HG03460 (cell line): ENCODE measurements around the gene AP1G1.
"Not testable (repeated sequence)": the region's sequence is repeated elsewhere in the genome, so short reads cannot be mapped to it uniquely, and the experiment has no call there.

Experiments used
- ATAC-seq: cut with Tn5 transposase; IDR thresholded peaks from one replicate; pipeline ENCODE4 v1.9.1; 2021; ENCODE audit not compliant: unreplicated experiment

AP1G1 gene

GRCh38 chr16:71810155-71810530, 1.5 kb upstream of the AP1G1 start:
- not testable (repeated sequence) for ATAC-seq

DNA sequence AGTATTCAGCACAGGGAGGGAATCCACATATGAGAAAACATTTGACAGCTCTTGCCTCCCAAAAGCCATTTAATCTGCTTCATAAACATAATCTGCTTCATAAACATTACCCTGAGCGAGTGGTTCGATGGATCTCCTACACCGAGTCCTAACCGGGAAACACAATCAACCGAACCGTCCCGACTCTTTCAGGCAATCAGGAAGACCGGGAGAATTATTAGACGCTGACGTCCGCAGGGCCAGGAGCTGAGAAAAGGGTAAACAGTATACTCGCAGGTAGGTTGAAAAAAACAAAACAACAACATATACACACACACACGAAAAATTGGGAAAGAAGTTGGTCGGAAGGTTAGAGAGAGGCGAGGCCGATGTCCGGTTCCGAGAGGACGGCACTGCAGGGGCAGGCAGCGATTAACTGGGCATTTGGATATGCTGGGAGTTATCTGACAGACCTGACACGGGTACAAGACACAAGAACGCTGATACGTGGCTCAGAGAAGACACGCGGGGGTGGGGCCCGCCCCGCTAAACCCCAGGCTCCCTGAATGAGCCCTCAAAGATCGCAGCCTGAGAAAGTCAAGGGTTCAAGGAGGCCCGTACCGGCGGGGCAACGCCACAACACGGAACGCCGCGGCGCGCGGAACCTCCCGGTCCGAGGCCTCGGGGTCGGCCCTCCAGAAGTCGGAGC, 585 bp downstream of the AP1G1 start:
- ATAC-seq, result peak; percentile 25

DNA sequence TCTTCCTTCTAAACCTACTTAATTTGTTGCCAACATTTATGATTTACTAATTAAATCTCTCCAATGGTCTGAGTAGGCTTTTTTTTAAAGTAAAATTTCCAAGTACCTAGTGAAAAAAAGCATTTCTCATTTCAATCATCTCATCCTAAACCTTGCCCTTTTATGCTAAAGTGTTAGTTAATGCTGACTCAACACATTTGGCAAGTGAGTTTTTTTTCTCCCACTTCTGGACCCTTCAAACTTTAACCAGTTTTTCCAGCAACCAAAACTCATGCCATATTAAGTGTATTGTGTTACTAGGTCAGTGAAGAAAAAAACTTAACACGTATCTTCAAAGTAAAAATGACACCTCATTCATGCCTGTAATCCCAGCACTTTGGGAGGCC, 5.3 kb downstream of the AP1G1 start:
- no peak for ATAC-seq

DNA sequence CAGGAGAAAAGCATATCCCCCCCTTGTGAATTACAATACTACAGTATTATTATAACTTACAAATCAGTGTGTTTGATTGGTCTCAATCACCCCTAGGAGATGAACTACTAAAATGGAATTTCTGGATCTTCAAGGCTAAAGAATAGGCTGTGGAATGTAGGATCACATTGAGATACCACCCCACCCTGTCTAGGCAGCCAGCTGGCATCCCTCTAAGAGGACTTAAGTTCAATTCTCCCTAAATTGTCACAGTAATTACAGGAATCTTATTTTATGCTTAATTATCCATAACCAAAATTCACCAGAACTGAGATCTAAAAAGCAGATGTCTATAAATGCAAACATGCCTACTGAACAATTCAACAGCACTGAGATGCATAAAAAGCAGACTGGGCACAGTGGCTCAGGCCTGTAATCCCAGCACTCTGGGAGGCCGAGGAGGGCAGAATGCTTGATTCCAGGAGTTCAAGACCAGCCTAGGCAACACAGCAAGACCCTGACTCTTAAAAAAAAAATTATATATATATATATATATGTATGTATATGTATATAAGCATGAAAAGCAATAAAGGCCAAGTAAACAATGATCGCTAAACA, 12.0 kb downstream of the AP1G1 start:
- ATAC-seq, result no peak

DNA sequence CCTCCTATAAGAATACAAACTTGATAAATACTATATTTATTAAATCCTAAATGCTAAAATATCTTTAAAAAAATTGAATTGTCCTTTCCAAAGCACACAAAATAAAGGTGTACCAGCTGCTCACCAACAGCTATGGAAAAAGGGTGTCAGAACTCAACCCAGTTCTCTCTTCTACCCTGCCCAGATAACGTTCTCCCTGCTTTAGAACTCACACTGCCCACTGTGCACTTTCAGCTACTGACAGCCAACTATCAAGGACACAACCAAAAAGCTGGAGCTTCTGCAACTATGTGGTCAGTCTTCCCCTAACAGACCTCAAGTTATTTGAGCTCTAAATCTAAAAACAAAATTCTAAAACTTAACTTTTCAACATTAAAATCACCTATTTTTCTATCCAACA, 13.7 kb downstream of the AP1G1 start:
- ATAC-seq, result no peak

DNA sequence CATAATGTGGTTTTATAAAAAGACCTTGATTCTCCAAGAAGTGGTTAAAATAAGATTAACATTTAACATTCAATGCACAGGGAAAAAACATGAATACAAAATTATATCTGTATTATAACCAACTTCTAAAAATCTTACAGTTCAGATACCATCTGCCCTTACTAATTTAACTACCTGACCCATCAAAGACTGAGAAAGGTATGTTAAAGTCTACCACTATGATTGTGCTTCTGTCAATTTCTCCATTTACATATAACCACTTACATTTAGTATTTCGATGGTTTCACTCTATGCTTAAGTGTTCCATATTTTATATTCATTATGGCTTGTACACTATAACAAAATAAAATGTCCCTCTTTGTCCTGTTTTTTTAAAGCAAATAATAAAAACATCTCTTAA, 14.6 kb downstream of the AP1G1 start:
- no peak for ATAC-seq

GRCh38 chr16:71792176-71792575, 16.5 kb downstream of the AP1G1 start:
- ATAC-seq, result no peak

DNA sequence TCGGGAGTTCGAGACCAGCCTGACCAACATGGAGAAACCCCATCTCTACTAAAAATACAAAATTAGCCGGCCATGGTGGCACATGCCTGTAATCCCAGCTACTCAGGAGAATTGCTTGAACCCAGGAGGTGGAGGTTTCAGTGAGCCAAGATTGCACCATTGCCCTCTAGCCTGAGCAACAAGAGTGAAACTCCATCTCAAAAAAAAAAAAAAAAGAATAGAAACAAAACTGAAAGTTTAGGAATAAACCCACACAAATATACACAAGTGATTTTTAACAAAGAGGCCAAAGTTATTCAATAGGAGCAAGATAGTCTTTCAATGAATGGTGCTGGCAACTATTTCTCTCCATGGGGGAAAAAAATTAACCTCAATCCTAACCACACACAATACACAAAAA, 18.3 kb downstream of the AP1G1 start:
- ATAC-seq, result not testable (repeated sequence)

DNA sequence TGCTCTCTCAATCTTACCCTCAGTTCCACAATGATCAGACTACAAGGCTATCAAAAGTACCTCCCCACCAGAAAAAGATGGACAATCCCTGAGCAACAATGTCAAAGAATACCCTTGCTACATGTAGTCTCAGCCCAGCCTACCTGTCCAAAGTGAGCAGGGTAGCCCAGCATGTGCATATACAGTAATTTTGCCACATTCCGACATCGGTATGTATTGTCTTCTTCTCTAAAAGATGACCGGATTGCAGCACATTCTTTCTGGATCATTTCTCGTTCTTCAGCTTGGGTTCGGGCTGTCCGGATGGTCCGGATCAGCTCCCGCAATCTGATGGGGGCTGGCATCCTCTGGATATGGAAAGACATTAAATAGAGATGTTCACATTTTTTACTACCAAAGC, 19.5 kb downstream of the AP1G1 start:
- ATAC-seq, result no peak

DNA sequence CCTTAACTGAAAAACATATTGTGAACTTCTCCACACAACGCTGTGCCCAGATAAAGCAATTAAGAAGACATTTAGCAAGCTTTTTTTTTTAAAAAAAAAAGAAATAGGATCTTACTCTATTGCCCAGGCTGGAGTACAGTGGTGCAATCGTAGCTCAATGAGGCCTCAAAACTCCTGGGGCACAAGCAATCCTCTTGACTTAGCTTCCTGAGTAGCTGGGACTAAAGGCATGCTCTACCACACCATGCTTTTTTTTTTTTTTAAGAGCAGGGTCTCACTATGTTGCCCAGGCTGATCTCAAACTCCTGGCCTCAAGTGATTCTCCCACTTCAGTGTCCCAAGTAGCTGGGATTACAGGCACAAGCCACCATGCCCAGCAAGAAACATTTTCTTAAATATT, 20.1 kb downstream of the AP1G1 start:
- no peak for ATAC-seq

DNA sequence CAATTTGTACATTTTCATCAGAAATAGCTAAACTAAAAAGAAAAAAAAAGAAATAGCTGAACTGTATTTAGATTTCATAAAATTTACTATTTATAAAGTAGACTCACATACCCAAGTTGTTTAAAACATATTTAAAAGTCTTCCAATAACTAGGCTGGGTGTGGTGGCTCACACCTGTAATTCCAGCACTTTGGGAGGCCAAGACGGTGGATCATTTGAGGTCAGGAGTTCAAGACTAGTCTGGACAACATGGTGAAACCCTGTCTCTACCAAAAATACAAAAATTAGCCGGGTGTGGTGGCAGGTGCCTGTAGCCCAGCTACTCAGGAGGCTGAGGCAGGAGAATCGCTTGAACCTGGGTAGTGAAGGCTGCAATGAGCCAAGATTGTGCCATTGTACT, 23.5 kb downstream of the AP1G1 start:
- not testable (repeated sequence) for ATAC-seq

GRCh38 chr16:71784093-71784492, 24.5 kb downstream of the AP1G1 start:
- no peak for ATAC-seq

- ATAC-seq, result no peak
Observed at GRCh38 chr16:71781741-71782140, 26.9 kb downstream of the AP1G1 start.

DNA sequence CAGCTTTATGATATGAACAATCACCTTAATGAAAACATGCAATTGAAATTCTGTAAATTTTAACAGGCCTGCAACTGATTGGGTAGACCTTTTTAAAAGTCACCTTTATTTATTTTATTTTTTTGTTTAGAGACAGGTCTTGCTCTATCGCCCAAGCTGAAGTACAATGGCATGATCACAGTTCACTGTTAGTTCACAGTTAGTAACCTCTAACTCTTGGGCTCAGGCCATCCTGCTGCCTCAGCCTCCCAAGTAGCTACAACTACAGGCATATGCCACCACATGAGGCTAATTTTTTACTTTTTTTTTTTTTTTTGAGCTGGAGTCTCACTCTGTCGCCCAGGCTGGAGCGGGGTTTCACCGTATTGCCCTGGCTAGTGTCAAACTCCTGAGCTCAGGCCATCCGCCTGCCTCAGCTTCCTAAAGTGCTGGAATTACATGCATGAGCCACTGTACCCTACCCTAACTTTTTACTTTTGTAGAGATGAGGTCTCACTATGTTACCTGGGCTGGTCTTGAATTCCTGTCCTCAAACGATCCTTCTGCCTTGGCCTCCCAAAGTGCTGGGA, 28.0 kb downstream of the AP1G1 start:
- ATAC-seq, result no peak

GRCh38 chr16:71778780-71779179, 29.9 kb downstream of the AP1G1 start:
- no peak for ATAC-seq

GRCh38 chr16:71777329-71777728, 31.3 kb downstream of the AP1G1 start:
- ATAC-seq, result no peak

- no peak for ATAC-seq
Observed at GRCh38 chr16:71775949-71776348, 32.7 kb downstream of the AP1G1 start.

GRCh38 chr16:71771571-71771970, 37.1 kb downstream of the AP1G1 start:
- no peak for ATAC-seq

DNA sequence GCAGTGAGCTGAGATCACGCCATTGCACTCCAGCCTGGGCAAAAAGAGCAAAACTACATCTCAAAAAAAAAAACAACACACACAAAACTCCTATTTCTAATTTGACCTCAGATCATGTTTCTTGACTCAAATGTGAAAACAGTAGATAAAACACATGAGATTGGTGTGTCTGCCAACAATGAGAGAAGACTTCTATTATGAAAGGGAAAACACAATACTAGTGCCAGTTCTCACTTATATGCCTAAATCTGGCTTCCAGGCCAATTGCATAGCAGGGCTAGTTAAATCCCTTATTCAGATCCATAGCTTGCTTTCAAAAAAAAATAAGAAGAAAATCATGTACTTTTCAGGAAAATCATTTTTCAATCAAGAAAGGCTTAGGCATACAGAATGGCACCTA, 39.4 kb downstream of the AP1G1 start:
- ATAC-seq, result no peak

GRCh38 chr16:71767060-71767900, 41.4 kb downstream of the AP1G1 start:
- ATAC-seq, result no peak

- no peak for ATAC-seq
Observed at GRCh38 chr16:71762186-71762585, 46.4 kb downstream of the AP1G1 start.

GRCh38 chr16:71761097-71761496, 47.5 kb downstream of the AP1G1 start:
- ATAC-seq, result no peak
